GM18909 (cell line): ENCODE measurements around the gene MAJIN.
"Not testable (repeated sequence)": the region's sequence is repeated elsewhere in the genome, so short reads cannot be mapped to it uniquely, and the experiment has no call there.

Source experiments
- ATAC-seq: cut with Tn5 transposase; IDR thresholded peaks from one replicate; pipeline ENCODE4 v1.9.1; 2021; ENCODE audit warnings: mild to moderate bottlenecking; ENCODE audit not compliant: unreplicated experiment, poor library complexity

The MAJIN gene

GRCh38 chr11:64971421-64972233 is at the start of gene MAJIN:
TSS of gene MAJIN (minus strand) at chr11:64972108. CDS start at chr11:64959405, 12,703 bp downstream.
- ATAC-seq: no peak

- no peak for ATAC-seq
Observed at GRCh38 chr11:65021509-65021908, 49.6 kb upstream of the MAJIN start.

- ATAC-seq: no peak
Observed at GRCh38 chr11:65021003-65021402, 49.1 kb upstream of the MAJIN start.

- ATAC-seq: no peak
Observed at GRCh38 chr11:65019824-65020223, 47.9 kb upstream of the MAJIN start.

GRCh38 chr11:65017937-65018336 is 46.0 kb upstream of the MAJIN start:
- no peak for ATAC-seq

- no peak for ATAC-seq
Observed at GRCh38 chr11:65016705-65017104, 44.8 kb upstream of the MAJIN start.

GRCh38 chr11:65014726-65015227 is 42.9 kb upstream of the MAJIN start:
- no peak for ATAC-seq

- peak; percentile 70 for ATAC-seq
Observed at GRCh38 chr11:65013888-65014725, 42.2 kb upstream of the MAJIN start, which contains the start of gene ARL2. TSS of gene ARL2 (plus strand) at chr11:65014160. CDS start at chr11:65014208, 48 bp downstream.

GRCh38 chr11:65013130-65013887 is 41.4 kb upstream of the MAJIN start:
- ATAC-seq: peak; percentile 82

GRCh38 chr11:65008873-65009272 is 37.0 kb upstream of the MAJIN start:
- no peak for ATAC-seq

GRCh38 chr11:65008016-65008415 is 36.1 kb upstream of the MAJIN start:
- ATAC-seq: no peak

GRCh38 chr11:65003968-65004367 is 32.1 kb upstream of the MAJIN start:
- not testable (repeated sequence) for ATAC-seq

- ATAC-seq: no peak
Observed at GRCh38 chr11:65003282-65003681, 31.4 kb upstream of the MAJIN start.

- no peak for ATAC-seq
Observed at GRCh38 chr11:65002706-65003105, 30.8 kb upstream of the MAJIN start.

- no peak for ATAC-seq
Observed at GRCh38 chr11:64999478-64999877, 27.6 kb upstream of the MAJIN start.

GRCh38 chr11:64998690-64999431 is 27.0 kb upstream of the MAJIN start:
- no peak for ATAC-seq

GRCh38 chr11:64998141-64998540 is 26.2 kb upstream of the MAJIN start:
- no peak for ATAC-seq

- no peak for ATAC-seq
Observed at GRCh38 chr11:64996710-64997380, 24.9 kb upstream of the MAJIN start, which contains the start of gene BATF2. TSS of gene BATF2 (minus strand) at chr11:64996971. CDS start at chr11:64996914, 57 bp downstream.

GRCh38 chr11:64996327-64996709 is 24.4 kb upstream of the MAJIN start:
- no peak for ATAC-seq
